HG02840 (cell line): ENCODE data around the gene CCBE1.

Source experiments
- ATAC-seq: cut with Tn5 transposase; IDR thresholded peaks from one replicate; pipeline ENCODE4 v1.9.1; 2021; ENCODE audit warnings: mild to moderate bottlenecking, moderate library complexity, moderate number of reproducible peaks; ENCODE audit not compliant: unreplicated experiment, low FRiP score

CCBE1 gene

DNA sequence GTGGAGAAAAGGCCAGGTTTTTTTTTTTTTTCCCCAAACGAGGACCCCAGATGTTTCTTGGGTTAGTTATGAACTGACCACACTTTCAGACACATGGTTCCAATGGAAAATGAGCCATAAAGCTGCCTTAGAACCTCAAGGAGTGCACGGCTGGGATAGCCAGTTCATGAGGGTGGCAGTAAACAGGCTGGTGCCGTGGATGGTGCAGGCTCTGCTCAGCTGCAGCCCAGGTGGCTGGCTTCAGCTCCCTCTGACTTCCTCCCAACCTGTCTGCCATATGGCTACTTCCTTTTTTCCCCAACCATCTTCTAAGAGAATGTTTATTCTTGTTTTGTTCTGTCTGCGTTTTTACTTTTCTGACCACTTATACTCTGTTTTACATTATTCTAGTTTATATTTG, 228.4 kb downstream of the CCBE1 start:
- no peak for ATAC-seq

- no peak for ATAC-seq
Observed at GRCh38 chr18:59467497-59467896, 229.7 kb downstream of the CCBE1 start.

DNA sequence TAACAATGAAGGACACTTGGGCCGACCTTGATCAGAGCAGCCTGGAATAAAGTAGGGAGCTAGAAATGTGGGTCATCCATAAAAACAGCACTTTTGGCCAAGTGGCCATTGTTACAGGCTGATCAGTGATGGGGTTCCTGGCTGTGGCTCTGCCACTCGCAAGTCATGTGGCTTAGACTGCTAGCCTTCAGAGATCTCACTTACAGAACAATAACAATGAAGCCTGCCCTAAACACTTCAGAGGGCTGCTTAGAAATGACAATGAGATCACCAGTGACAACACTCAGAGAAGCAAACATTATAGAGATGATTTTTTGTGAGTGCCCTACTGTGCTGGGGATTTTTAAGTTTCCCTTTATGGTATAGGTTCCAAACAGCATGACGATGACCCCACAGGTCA, 230.2 kb downstream of the CCBE1 start:
- ATAC-seq, result no peak

- ATAC-seq, result no peak
Observed at GRCh38 chr18:59464486-59464885, 232.7 kb downstream of the CCBE1 start.

GRCh38 chr18:59461171-59461570, 236.1 kb downstream of the CCBE1 start:
- no peak for ATAC-seq

- ATAC-seq, result no peak
Observed at GRCh38 chr18:59460072-59460420, 237.2 kb downstream of the CCBE1 start.

GRCh38 chr18:59459369-59460071, 237.7 kb downstream of the CCBE1 start:
- ATAC-seq, result no peak

- no peak for ATAC-seq
Observed at GRCh38 chr18:59458575-59458974, 238.6 kb downstream of the CCBE1 start.

DNA sequence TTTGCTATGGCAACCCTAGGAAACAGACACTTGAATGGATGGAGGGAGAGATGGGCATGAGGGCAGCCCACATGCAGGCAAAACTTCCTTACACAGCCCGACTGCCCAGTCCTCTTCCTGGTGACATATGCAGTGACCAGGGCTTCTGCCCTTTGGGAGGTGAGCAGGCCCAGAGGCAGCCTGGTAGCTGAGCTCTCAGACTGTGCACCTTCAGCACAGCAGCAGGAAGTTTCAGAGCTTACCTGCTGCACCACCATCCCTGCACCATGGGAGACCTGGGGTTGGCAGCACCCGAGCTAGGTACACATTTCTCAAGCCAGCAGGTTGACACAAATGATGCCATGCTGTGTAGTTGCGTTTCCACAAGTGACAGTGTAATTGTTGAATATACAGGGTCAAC, 240.6 kb downstream of the CCBE1 start:
- no peak for ATAC-seq

DNA sequence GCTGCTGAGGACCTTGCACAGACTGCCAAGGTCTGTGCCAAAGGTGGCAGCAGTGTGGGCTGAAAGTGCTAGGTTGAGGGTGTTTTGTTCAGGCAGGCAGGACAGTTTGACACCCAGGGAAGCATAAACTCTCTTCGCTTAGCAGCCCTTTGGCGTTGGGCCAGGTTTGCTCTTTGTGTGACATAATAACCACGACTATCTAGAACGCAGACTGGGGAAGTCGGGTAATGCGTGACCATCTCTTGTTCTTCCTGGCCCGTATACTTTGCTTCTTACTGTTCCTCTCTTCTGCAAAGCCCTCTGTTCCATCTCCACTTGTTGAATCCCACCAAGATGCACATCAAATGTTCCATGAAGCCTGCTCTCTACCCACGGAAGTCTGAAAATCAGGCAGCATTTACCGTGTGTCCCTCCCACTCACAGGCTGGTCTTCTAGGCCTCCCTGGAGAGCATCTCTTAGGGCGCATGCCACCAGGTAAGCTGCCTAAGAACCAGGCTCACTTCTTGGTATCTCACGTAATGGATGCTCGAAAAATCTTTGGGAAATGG, 241.4 kb downstream of the CCBE1 start:
- ATAC-seq, result no peak

- ATAC-seq, result no peak
Observed at GRCh38 chr18:59454909-59455727, 242.1 kb downstream of the CCBE1 start.

DNA sequence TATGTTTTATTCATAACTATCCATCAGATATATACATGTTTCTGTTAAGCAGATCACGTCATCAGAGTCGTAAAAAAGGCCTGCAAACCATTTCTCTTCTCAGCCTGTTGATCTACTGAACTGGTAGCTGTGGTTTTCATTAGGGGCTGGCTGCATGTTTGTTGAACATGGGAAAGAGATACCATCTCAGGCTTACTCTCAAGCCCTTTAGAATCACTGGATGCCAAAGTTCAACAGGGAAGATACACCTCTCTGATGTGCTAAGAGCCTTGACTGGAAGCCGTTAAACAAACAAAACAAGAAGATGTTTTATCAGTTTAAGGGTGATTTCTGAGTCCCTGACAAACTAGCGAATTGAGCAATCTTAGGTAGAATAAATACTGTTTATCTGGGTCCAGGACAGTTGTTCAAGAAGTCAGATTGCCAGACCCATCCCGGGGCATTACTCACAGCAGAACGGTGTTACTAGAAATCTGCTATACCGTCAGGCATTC, 243.7 kb downstream of the CCBE1 start:
- no peak for ATAC-seq

GRCh38 chr18:59451963-59452362, 245.3 kb downstream of the CCBE1 start:
- no peak for ATAC-seq

DNA sequence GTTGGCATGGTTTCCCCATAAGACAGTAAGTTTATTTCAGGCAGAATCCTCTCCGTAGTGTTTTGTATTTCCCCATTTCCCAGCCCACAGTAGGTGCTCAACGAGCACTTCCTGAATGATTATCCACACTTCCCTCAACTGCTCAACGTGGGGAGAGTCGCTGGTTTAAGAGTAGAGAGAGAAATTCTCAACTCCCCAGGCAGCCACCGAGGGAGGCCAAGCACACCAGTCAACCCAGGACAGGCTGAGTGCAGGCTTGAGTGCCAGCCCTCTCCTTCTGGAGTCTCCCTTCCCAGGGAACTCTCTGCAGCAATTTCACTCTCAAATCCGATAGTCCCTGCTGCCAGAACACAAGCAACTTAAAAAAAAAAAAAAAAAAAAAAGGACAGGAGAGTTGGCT, 246.2 kb downstream of the CCBE1 start:
- no peak for ATAC-seq

DNA sequence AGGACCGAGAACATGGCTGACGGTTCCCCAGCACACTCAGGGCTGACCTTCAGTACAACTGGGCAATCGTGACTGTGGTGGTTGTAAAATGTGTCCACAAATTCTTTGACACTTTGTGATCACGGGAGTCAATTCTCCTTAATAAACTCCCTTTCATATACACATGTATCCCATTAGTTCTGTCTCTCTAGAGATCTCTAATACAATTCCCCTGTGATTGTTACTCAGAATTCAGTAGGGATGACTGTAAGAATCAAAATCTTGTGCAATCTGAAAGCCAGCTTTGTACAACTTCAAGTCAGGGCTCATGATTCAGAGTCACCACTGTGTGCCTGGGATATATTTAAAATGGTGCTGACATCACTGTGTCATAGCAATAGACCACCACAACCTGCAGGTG, 248.7 kb downstream of the CCBE1 start:
- no peak for ATAC-seq

GRCh38 chr18:59446012-59446411, 251.2 kb downstream of the CCBE1 start:
- ATAC-seq, result no peak

DNA sequence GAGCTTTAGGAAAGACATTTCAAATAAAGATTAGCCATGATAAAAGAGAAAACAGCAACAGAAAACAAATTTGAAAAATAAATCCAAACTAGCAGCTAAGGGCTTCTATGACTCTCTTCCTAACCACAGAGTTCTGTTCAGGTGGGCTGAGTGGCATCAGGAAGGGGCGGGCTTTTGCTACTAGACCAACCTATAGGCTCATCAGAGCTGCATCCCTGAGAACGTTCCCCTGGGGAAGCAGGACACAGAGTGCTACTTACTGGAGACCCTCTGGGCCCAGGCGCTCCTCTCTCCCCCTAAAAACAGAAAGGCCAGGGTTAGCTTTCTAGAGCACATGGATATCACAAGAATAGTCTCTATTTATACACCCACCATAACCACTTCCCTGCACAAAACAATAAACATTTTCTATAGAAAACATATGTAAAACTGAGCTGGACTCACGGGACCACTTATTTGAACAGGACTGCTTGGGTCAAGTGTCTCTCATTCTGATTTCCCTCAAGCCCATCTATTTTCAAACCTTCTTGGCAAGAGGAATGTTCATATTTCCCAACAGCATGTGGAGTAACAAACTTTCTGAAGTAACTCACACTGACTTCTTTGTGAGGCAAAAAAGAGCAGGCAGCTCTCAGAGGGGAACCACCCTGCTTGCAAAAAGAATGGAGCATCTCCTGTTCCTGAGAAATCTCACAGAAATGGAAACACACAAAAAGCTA, 259.2 kb downstream of the CCBE1 start:
- no peak for ATAC-seq

GRCh38 chr18:59432803-59433597, 264.2 kb downstream of the CCBE1 start:
- no peak for ATAC-seq

DNA sequence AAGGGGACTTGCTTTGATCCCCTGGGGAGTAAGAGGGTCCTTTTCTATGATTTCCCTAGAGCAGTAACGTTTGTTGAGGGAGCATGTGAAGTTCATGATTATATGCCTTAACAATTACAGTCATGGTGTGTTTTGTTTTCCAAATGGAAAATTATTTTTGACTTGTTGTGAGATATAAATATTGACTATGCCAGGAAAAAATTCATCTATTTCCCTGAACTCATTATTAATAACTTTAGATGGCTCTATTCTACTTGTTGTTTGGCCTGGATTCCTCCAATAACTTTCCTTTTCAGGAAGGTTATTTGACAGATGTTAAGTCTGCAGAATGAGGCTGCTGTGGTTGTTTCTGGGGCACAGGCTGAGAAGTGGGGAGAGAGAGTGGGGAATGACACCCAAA, 266.1 kb downstream of the CCBE1 start:
- no peak for ATAC-seq

- no peak for ATAC-seq
Observed at GRCh38 chr18:59429608-59430007, 267.6 kb downstream of the CCBE1 start.
